Stimulated activated CD8-positive, alpha-beta memory T cell treated with anti-CD3 and anti-CD28 coated beads, Interleukin-4, amount 100 ng/mL, for 24 hours (primary cell): ENCODE data around the gene MAP4K2.
"Not testable (repeated sequence)": the region's sequence is repeated elsewhere in the genome, so short reads cannot be mapped to it uniquely, and the experiment has no call there.

Experiments used
- DNase-seq: peaks from one replicate; pipeline ENCODE4 v3.0.0-alpha.2; 2020; ENCODE audit warnings: low read depth

MAP4K2 gene

GRCh38 chr11:64838600-64839334 is 35.8 kb upstream of the MAP4K2 start:
- DNase-seq = no peak

GRCh38 chr11:64837887-64838351 is 34.9 kb upstream of the MAP4K2 start:
- no peak for DNase-seq

GRCh38 chr11:64836448-64837072 is 33.5 kb upstream of the MAP4K2 start:
- DNase-seq = no peak

GRCh38 chr11:64835616-64836447 is 32.8 kb upstream of the MAP4K2 start:
- no peak for DNase-seq

- no peak for DNase-seq
These were observed 32.0 kb upstream of the MAP4K2 start for GRCh38 chr11:64834723-64835615.

GRCh38 chr11:64834031-64834722 is 31.2 kb upstream of the MAP4K2 start:
- DNase-seq = no peak

- DNase-seq = no peak
These were observed 30.5 kb upstream of the MAP4K2 start for GRCh38 chr11:64833509-64833908.

- no peak for DNase-seq
These were observed 30.1 kb upstream of the MAP4K2 start for GRCh38 chr11:64833198-64833502.

GRCh38 chr11:64832467-64833197 is 29.6 kb upstream of the MAP4K2 start:
- DNase-seq = no peak

- DNase-seq = no peak
These were observed 28.4 kb upstream of the MAP4K2 start for GRCh38 chr11:64831411-64831891.

GRCh38 chr11:64829536-64830251 is 26.7 kb upstream of the MAP4K2 start:
- DNase-seq = no peak

GRCh38 chr11:64827451-64827839 is 24.4 kb upstream of the MAP4K2 start:
- no peak for DNase-seq

GRCh38 chr11:64826578-64827450 is 23.8 kb upstream of the MAP4K2 start:
- DNase-seq = no peak

- DNase-seq = no peak
These were observed 23.0 kb upstream of the MAP4K2 start for GRCh38 chr11:64826062-64826461.

GRCh38 chr11:64823568-64824119 is 20.6 kb upstream of the MAP4K2 start:
- no peak for DNase-seq

GRCh38 chr11:64817476-64817875 is 14.5 kb upstream of the MAP4K2 start:
- no peak for DNase-seq

- not testable (repeated sequence) for DNase-seq
These were observed 12.4 kb upstream of the MAP4K2 start for GRCh38 chr11:64815433-64815832.

- DNase-seq = no peak
These were observed 11.7 kb upstream of the MAP4K2 start for GRCh38 chr11:64814712-64815187.
